SK-N-MC (cell line): ENCODE measurements around the gene FLNC.

Experiments
- DNase-seq: peaks from one replicate; pipeline ENCODE4 v3.0.0-alpha.2; 2011; ENCODE audit warnings: low read depth, low spot score
- H3K27ac ChIP-seq: fragments of 200-600 bp; sonication (generic); 2 replicates; pipeline ENCODE4 v1.5.1; 2016; ENCODE audit warnings: mixed run types
- H3K36me3 ChIP-seq: fragments of 200-600 bp; sonication (generic); 2 replicates; pipeline ENCODE4 v1.6.1; 2017; ENCODE audit warnings: antibody characterized with exemption, low read length, mixed read lengths; ENCODE audit not compliant: insufficient read depth
- H3K4me3 ChIP-seq: fragments of 200-600 bp; sonication (generic); 2 replicates; pipeline ENCODE4 v1.5.1; 2016
- H3K9ac ChIP-seq: fragments of 200-600 bp; sonication (generic); 2 replicates; pipeline ENCODE4 v1.8.0; 2017; ENCODE audit warnings: mixed run types, mixed read lengths; ENCODE audit not compliant: insufficient read length
- H3K9me3 ChIP-seq: fragments of 200-600 bp; sonication (generic); 2 replicates; pipeline ENCODE4 v1.6.1; 2017; ENCODE audit warnings: low read depth, mild to moderate bottlenecking, antibody characterized with exemption, low read length, moderate library complexity, mixed read lengths
- EZH2 ChIP-seq: fragments of 200-600 bp; sonication (generic); IDR thresholded peaks from one replicate; pipeline ENCODE4 v1.6.1; 2017; ENCODE audit warnings: antibody characterized with exemption
- FOXP2 ChIP-seq: optimal IDR thresholded peaks from 2 replicates; pipeline ENCODE3; 2011; ENCODE audit warnings: mild to moderate bottlenecking, moderate library complexity; ENCODE audit not compliant: insufficient read depth; ENCODE audit errors: extremely low read length, control extremely low read depth
- POLR2AphosphoS5 ChIP-seq: IDR thresholded peaks from 2 replicates; pipeline ENCODE4 v1.6.1; 2012; ENCODE audit warnings: mild to moderate bottlenecking, low read depth, low read length, borderline replicate concordance

The FLNC gene

GRCh38 chr7:128867842-128868623, 37.8 kb downstream of the FLNC start:
- no peaks in the 10 kb centered on the region; the same call in 1 of the 2 replicates for H3K36me3 ChIP-seq
- H3K4me3 ChIP-seq, result no peak overlapping the region
- TF ChIP-seq EZH2 (no peak), POLR2AphosphoS5 (no peak), FOXP2 (no peak)
- no peak overlapping the region for H3K27ac ChIP-seq
- DNase-seq, result no peak
- H3K9ac ChIP-seq, result no peak overlapping the region
- H3K9me3 ChIP-seq, result no peaks in the 10 kb centered on the region

- no peak overlapping the region for H3K27ac ChIP-seq
- no peaks in the 10 kb centered on the region; the same call in 1 of the 2 replicates for H3K36me3 ChIP-seq
- H3K9me3 ChIP-seq, result no peaks in the 10 kb centered on the region
- no peak overlapping the region for H3K9ac ChIP-seq
- DNase-seq, result no peak
- H3K4me3 ChIP-seq, result peak overlapping the region; percentile 72
- TF ChIP-seq FOXP2, result no peak
- no peak for TF ChIP-seq EZH2
- TF ChIP-seq POLR2AphosphoS5, result no peak
These were observed 38.5 kb downstream of the FLNC start for GRCh38 chr7:128868624-128869137.

- H3K9me3 ChIP-seq, result no peaks in the 10 kb centered on the region
- no peak for TF ChIP-seq FOXP2
- no peak for TF ChIP-seq EZH2
- no peak for TF ChIP-seq POLR2AphosphoS5
- peak overlapping the region; percentile 37 for H3K9ac ChIP-seq
- no peak overlapping the region for H3K27ac ChIP-seq
- peak overlapping the region; percentile 72 for H3K4me3 ChIP-seq
- no peaks in the 10 kb centered on the region; the same call in 1 of the 2 replicates for H3K36me3 ChIP-seq
- DNase-seq, result no peak
These were observed 39.1 kb downstream of the FLNC start for GRCh38 chr7:128869138-128869943.

GRCh38 chr7:128869944-128870285, 39.7 kb downstream of the FLNC start:
- no peak overlapping the region for H3K9ac ChIP-seq
- no peaks in the 10 kb centered on the region; the same call in 1 of the 2 replicates for H3K36me3 ChIP-seq
- no peak overlapping the region for H3K27ac ChIP-seq
- TF ChIP-seq POLR2AphosphoS5 (no peak), EZH2 (no peak), FOXP2 (no peak)
- H3K4me3 ChIP-seq, result peak overlapping the region; percentile 72
- no peaks in the 10 kb centered on the region for H3K9me3 ChIP-seq
- no peak for DNase-seq

- Histone ChIP-seq H3K27ac (no peak overlapping the region), H3K9me3 (no peaks in the 10 kb centered on the region), H3K36me3 (no peaks in the 10 kb centered on the region), H3K9ac (no peak overlapping the region), H3K4me3 (no peak overlapping the region)
- no peak for DNase-seq
- TF ChIP-seq FOXP2, result no peak
- TF ChIP-seq EZH2, result no peak
- TF ChIP-seq POLR2AphosphoS5, result no peak
These were observed 40.8 kb downstream of the FLNC start for GRCh38 chr7:128871050-128871449.

GRCh38 chr7:128872394-128872824, 42.2 kb downstream of the FLNC start:
- DNase-seq, result no peak
- Histone ChIP-seq H3K9me3 (no peaks in the 10 kb centered on the region), H3K9ac (no peak overlapping the region), H3K27ac (no peak overlapping the region), H3K4me3 (no peak overlapping the region), H3K36me3 (no peaks in the 10 kb centered on the region)
- TF ChIP-seq POLR2AphosphoS5 (no peak), EZH2 (no peak), FOXP2 (no peak)

- no peak for DNase-seq
- Histone ChIP-seq H3K4me3 (no peak overlapping the region), H3K9ac (no peak overlapping the region), H3K9me3 (no peaks in the 10 kb centered on the region), H3K36me3 (no peaks in the 10 kb centered on the region), H3K27ac (no peak overlapping the region)
- TF ChIP-seq POLR2AphosphoS5 (no peak), EZH2 (no peak), FOXP2 (no peak)
These were observed 43.0 kb downstream of the FLNC start for GRCh38 chr7:128873234-128873633.

GRCh38 chr7:128874140-128875031, 44.2 kb downstream of the FLNC start:
- no peaks in the 10 kb centered on the region for H3K9me3 ChIP-seq
- no peaks in the 10 kb centered on the region for H3K36me3 ChIP-seq
- H3K27ac ChIP-seq, result no peak overlapping the region
- no peak overlapping the region for H3K4me3 ChIP-seq
- DNase-seq, result no peak
- TF ChIP-seq POLR2AphosphoS5, result no peak
- no peak for TF ChIP-seq EZH2
- TF ChIP-seq FOXP2, result no peak
- no peak overlapping the region for H3K9ac ChIP-seq
